RWPE1 (cell line): ENCODE data around the gene CERS4.

Source experiments
- CTCF ChIA-PET: fragments of 350-600 bp; sonication (Branson Sonifier 250); formaldehyde crosslinking; extraction: SDS; loops from one replicate; lab custom pipeline; 2021; lab: Yijun Ruan, JAX
- POLR2A ChIA-PET: fragments of 400-600 bp; formaldehyde crosslinking; extraction: SDS; loops from one replicate; lab custom pipeline; 2020; ENCODE audit warnings: antibody characterized with exemption; ENCODE audit not compliant: low non-redundant PET; lab: Yijun Ruan, JAX
- DNase-seq: peaks from one replicate; pipeline ENCODE4 v3.0.0; 2012; ENCODE audit warnings: low spot score
- H3K27ac ChIP-seq: fragments of 450-650 bp; 2 replicates; pipeline ENCODE4 v1.5.1; 2017
- CTCF ChIP-seq: fragments of 450-650 bp; conservative IDR thresholded peaks from 2 replicates; pipeline ENCODE4 v1.5.1; 2017; ENCODE audit warnings: low read depth, mild to moderate bottlenecking

CERS4 gene

GRCh38 chr19:8209462-8210378 lies 550 bp downstream of the CERS4 start:
- H3K27ac ChIP-seq = peak overlapping the region; percentile 73
- peak; percentile 27 for DNase-seq
- TF ChIP-seq CTCF = no peak
- ChIA-PET CTCF (no interaction called here), POLR2A (interaction anchor here (0.5 kb wide), 1 partner anchor 25 kb away, joined by 3 read pairs; no protein-coding TSS in a partner anchor)

GRCh38 chr19:8210421-8211101 lies 1.4 kb downstream of the CERS4 start:
- no peak for DNase-seq
- TF ChIP-seq CTCF = no peak
- peak overlapping the region; percentile 73; the same call in 1 of the 2 replicates for H3K27ac ChIP-seq
- POLR2A ChIA-PET = interaction anchor here (0.5 to 0.6 kb wide), 2 partner anchors 26 to 38 kb away, joined by 3 read pairs; no protein-coding TSS in a partner anchor
- CTCF ChIA-PET = interaction anchor here (1.0 kb wide), 1 partner anchor 9 kb away, joined by 4 read pairs; no protein-coding TSS in a partner anchor

- POLR2A ChIA-PET = no interaction called here
- peak overlapping the region; percentile 31 for H3K27ac ChIP-seq
- CTCF ChIA-PET = interaction anchor here (0.5 kb wide), 1 partner anchor 10 kb away, joined by 3 read pairs; no protein-coding TSS in a partner anchor
- DNase-seq = no peak
- no peak for TF ChIP-seq CTCF
Measured at GRCh38 chr19:8212212-8212611, 3.0 kb downstream of the CERS4 start.

GRCh38 chr19:8212916-8213315 lies 3.7 kb downstream of the CERS4 start:
- peak overlapping the region; percentile 31 for H3K27ac ChIP-seq
- no peak for TF ChIP-seq CTCF
- no peak for DNase-seq
- ChIA-PET POLR2A (no interaction called here), CTCF (interaction anchor here (0.5 to 0.6 kb wide), 2 partner anchors 9 to 413 kb away, joined by 3 read pairs; no protein-coding TSS in a partner anchor)

GRCh38 chr19:8213827-8214672 lies 4.9 kb downstream of the CERS4 start:
- no peak overlapping the region for H3K27ac ChIP-seq
- POLR2A ChIA-PET = no interaction called here
- DNase-seq = no peak
- CTCF ChIA-PET = no interaction called here
- TF ChIP-seq CTCF = no peak

GRCh38 chr19:8214802-8215201 lies 5.6 kb downstream of the CERS4 start:
- CTCF ChIA-PET = no interaction called here
- no peak for DNase-seq
- no peak overlapping the region for H3K27ac ChIP-seq
- TF ChIP-seq CTCF = no peak
- POLR2A ChIA-PET = no interaction called here
